IgD-negative memory B cell (primary cell): ENCODE measurements around the gene HTD2. TPM values are rescaled to one million over a fixed set of nuclear protein-coding genes. Genes with fewer than 3 reads are reported as not detected.
"Not testable (repeated sequence)": the region's sequence is repeated elsewhere in the genome, so short reads cannot be mapped to it uniquely, and the experiment has no call there.

ENCODE experiments used
- H3K27ac Mint-ChIP-seq, 3 donors: one replicate each; pipeline ENCODE4 v1.8.0; 2020 to 2022; ENCODE audit warnings: mild to moderate bottlenecking in 3 of 3, mixed read lengths in 3 of 3, moderate library complexity in 1 of 3
- H3K27me3 Mint-ChIP-seq: one replicate; pipeline ENCODE4 v1.8.0; 2021; ENCODE audit warnings: mixed read lengths
- H3K36me3 Mint-ChIP-seq: one replicate; pipeline ENCODE4 v1.8.0; 2020; ENCODE audit warnings: mild to moderate bottlenecking, mixed read lengths
- H3K4me1 Mint-ChIP-seq, 3 donors: one replicate each; pipeline ENCODE4 v1.8.0; 2020 to 2022; ENCODE audit warnings: mixed read lengths in 3 of 3, mild to moderate bottlenecking in 1 of 3
- H3K4me3 Mint-ChIP-seq, 4 donors: one replicate each; pipeline ENCODE4 v1.8.0; 2020 to 2022; ENCODE audit warnings: mild to moderate bottlenecking in 4 of 4, mixed read lengths in 4 of 4, moderate library complexity in 3 of 4
- H3K9me3 Mint-ChIP-seq, 3 donors: one replicate each; pipeline ENCODE4 v1.8.0; 2020 to 2021; ENCODE audit warnings: mixed read lengths in 3 of 3, mild to moderate bottlenecking in 1 of 3
- polyA plus RNA-seq: library from polyadenylated mRNA; unstranded; fragments of 300-500 nt; fragmentation: Illumina TruSeq; gene quantifications from one replicate; pipeline ENCODE4 v1.2.3, GENCODE V29; 2021

Gene HTD2
- polyA plus RNA-seq = 21.1 TPM

GRCh38 chr3:58305882-58306711, at the start of gene HTD2, which contains the start of gene RPP14:
TSS of gene HTD2 (plus strand) at chr3:58306520. CDS start at chr3:58317614, 11,094 bp downstream.
TSS of gene RPP14 (plus strand) at chr3:58306245. CDS start at chr3:58310330, 4,085 bp downstream.
- peaks cover 2% of the 10 kb centered on the region for H3K27me3 Mint-ChIP-seq
- H3K4me3 Mint-ChIP-seq = peak within 1 kb of the TSS; percentile 94 to 100 (median 98)
- H3K4me1 Mint-ChIP-seq = peaks cover 12 to 31% (median 25%) of the 10 kb centered on the region in 3 donors
- peak within 1 kb of the TSS; percentile 95 to 100 (median 99) for H3K27ac Mint-ChIP-seq
- H3K36me3 Mint-ChIP-seq = peaks cover 3% of the 10 kb centered on the region
- H3K9me3 Mint-ChIP-seq = peaks cover 0 to 4% (median 0%) of the 10 kb centered on the region in 3 donors

- Mint-ChIP-seq H3K9me3 (no peaks in the 10 kb centered on the region), H3K27ac (peak overlapping the region in 1 of 3 donors; percentile 74), H3K4me1 (peaks cover 0 to 8% (median 6%) of the 10 kb centered on the region in 3 donors), H3K27me3 (no peaks in the 10 kb centered on the region), H3K4me3 (no peak overlapping the region), H3K36me3 (peaks cover 6% of the 10 kb centered on the region)
Observed at GRCh38 chr3:58258392-58259055, 47.8 kb upstream of the HTD2 start.

- Mint-ChIP-seq H3K4me3 (no peak overlapping the region), H3K4me1 (peaks cover 0 to 6% (median 4%) of the 10 kb centered on the region in 3 donors), H3K27me3 (no peaks in the 10 kb centered on the region), H3K36me3 (peaks cover 6% of the 10 kb centered on the region), H3K27ac (no peak overlapping the region), H3K9me3 (no peaks in the 10 kb centered on the region)
Observed at GRCh38 chr3:58260261-58260731, 46.0 kb upstream of the HTD2 start.

GRCh38 chr3:58260733-58261132, 45.6 kb upstream of the HTD2 start:
- Mint-ChIP-seq H3K36me3 (peaks cover 8% of the 10 kb centered on the region), H3K9me3 (no peaks in the 10 kb centered on the region), H3K27ac (no peak overlapping the region), H3K27me3 (no peaks in the 10 kb centered on the region), H3K4me3 (no peak overlapping the region), H3K4me1 (peaks cover 0 to 6% (median 4%) of the 10 kb centered on the region in 3 donors)

GRCh38 chr3:58261954-58262666, 44.2 kb upstream of the HTD2 start:
- no peak overlapping the region for H3K4me3 Mint-ChIP-seq
- H3K36me3 Mint-ChIP-seq = peaks cover 10% of the 10 kb centered on the region
- H3K4me1 Mint-ChIP-seq = peaks cover 0 to 2% (median 0%) of the 10 kb centered on the region in 3 donors
- H3K9me3 Mint-ChIP-seq = no peaks in the 10 kb centered on the region
- H3K27ac Mint-ChIP-seq = no peak overlapping the region
- no peaks in the 10 kb centered on the region for H3K27me3 Mint-ChIP-seq

- Mint-ChIP-seq H3K4me3 (no peak overlapping the region), H3K36me3 (peaks cover 21% of the 10 kb centered on the region), H3K27ac (no peak overlapping the region), H3K9me3 (no peaks in the 10 kb centered on the region), H3K4me1 (no peaks in the 10 kb centered on the region), H3K27me3 (no peaks in the 10 kb centered on the region)
Observed at GRCh38 chr3:58266577-58266976, 39.7 kb upstream of the HTD2 start.

GRCh38 chr3:58267543-58267942, 38.8 kb upstream of the HTD2 start:
- H3K4me1 Mint-ChIP-seq, H3K4me3 Mint-ChIP-seq, H3K9me3 Mint-ChIP-seq, H3K27me3 Mint-ChIP-seq: not testable (repeated sequence)
- peak overlapping the region in 1 of 3 donors; percentile 53 for H3K27ac Mint-ChIP-seq
- peaks cover 18% of the 10 kb centered on the region for H3K36me3 Mint-ChIP-seq

- Mint-ChIP-seq H3K27ac (no peak overlapping the region), H3K9me3 (no peaks in the 10 kb centered on the region), H3K27me3 (no peaks in the 10 kb centered on the region), H3K4me3 (no peak overlapping the region), H3K36me3 (peaks cover 26% of the 10 kb centered on the region), H3K4me1 (peaks cover 0 to 2% (median 0%) of the 10 kb centered on the region in 3 donors)
Observed at GRCh38 chr3:58269356-58269755, 37.0 kb upstream of the HTD2 start.

- no peaks in the 10 kb centered on the region for H3K9me3 Mint-ChIP-seq
- no peak overlapping the region for H3K4me3 Mint-ChIP-seq
- H3K4me1 Mint-ChIP-seq = peaks cover 0 to 2% (median 0%) of the 10 kb centered on the region in 3 donors
- H3K27ac Mint-ChIP-seq = no peak overlapping the region
- H3K27me3 Mint-ChIP-seq = no peaks in the 10 kb centered on the region
- peaks cover 30% of the 10 kb centered on the region for H3K36me3 Mint-ChIP-seq
Observed at GRCh38 chr3:58270485-58270884, 35.8 kb upstream of the HTD2 start.

- peaks cover 0 to 2% (median 0%) of the 10 kb centered on the region in 3 donors for H3K4me1 Mint-ChIP-seq
- no peaks in the 10 kb centered on the region for H3K27me3 Mint-ChIP-seq
- peak overlapping the region in 1 of 3 donors; percentile 68 for H3K27ac Mint-ChIP-seq
- H3K36me3 Mint-ChIP-seq = peaks cover 30% of the 10 kb centered on the region
- H3K9me3 Mint-ChIP-seq = no peaks in the 10 kb centered on the region
- H3K4me3 Mint-ChIP-seq = no peak overlapping the region
Observed at GRCh38 chr3:58271901-58272501, 34.3 kb upstream of the HTD2 start.

GRCh38 chr3:58272891-58273290, 33.4 kb upstream of the HTD2 start:
- H3K27ac Mint-ChIP-seq = no peak overlapping the region

GRCh38 chr3:58273362-58273761, 33.0 kb upstream of the HTD2 start:
- H3K9me3 Mint-ChIP-seq, H3K27ac Mint-ChIP-seq, H3K27me3 Mint-ChIP-seq, H3K4me1 Mint-ChIP-seq: not testable (repeated sequence)
- H3K36me3 Mint-ChIP-seq = peaks cover 30% of the 10 kb centered on the region
- peak overlapping the region in 1 of 4 donors; percentile 49 for H3K4me3 Mint-ChIP-seq

More at GRCh38 chr3:58272891-58273290, 33.4 kb upstream of the HTD2 start:
- Mint-ChIP-seq H3K27me3 (no peaks in the 10 kb centered on the region), H3K9me3 (no peaks in the 10 kb centered on the region), H3K36me3 (peaks cover 32% of the 10 kb centered on the region), H3K4me1 (peaks cover 0 to 2% (median 0%) of the 10 kb centered on the region in 3 donors), H3K4me3 (no peak overlapping the region)

GRCh38 chr3:58274027-58274614, 32.2 kb upstream of the HTD2 start:
- H3K27me3 Mint-ChIP-seq = no peaks in the 10 kb centered on the region
- no peak overlapping the region for H3K27ac Mint-ChIP-seq
- H3K4me3 Mint-ChIP-seq = no peak overlapping the region
- H3K9me3 Mint-ChIP-seq = no peaks in the 10 kb centered on the region
- H3K4me1 Mint-ChIP-seq = peaks cover 0 to 2% (median 0%) of the 10 kb centered on the region in 3 donors
- peaks cover 24% of the 10 kb centered on the region for H3K36me3 Mint-ChIP-seq

GRCh38 chr3:58281069-58281468, 25.3 kb upstream of the HTD2 start:
- no peaks in the 10 kb centered on the region for H3K9me3 Mint-ChIP-seq
- H3K36me3 Mint-ChIP-seq = peaks cover 13% of the 10 kb centered on the region
- no peak overlapping the region for H3K27ac Mint-ChIP-seq
- H3K4me3 Mint-ChIP-seq = no peak overlapping the region
- no peaks in the 10 kb centered on the region for H3K27me3 Mint-ChIP-seq
- peaks cover 0 to 2% (median 1%) of the 10 kb centered on the region in 3 donors for H3K4me1 Mint-ChIP-seq
